Measurements from ENCODE around the gene SENP5.
"Not testable (repeated sequence)": the region's sequence is repeated elsewhere in the genome, so short reads cannot be mapped to it uniquely, and the experiment has no call there.

Gene SENP5, protein sequence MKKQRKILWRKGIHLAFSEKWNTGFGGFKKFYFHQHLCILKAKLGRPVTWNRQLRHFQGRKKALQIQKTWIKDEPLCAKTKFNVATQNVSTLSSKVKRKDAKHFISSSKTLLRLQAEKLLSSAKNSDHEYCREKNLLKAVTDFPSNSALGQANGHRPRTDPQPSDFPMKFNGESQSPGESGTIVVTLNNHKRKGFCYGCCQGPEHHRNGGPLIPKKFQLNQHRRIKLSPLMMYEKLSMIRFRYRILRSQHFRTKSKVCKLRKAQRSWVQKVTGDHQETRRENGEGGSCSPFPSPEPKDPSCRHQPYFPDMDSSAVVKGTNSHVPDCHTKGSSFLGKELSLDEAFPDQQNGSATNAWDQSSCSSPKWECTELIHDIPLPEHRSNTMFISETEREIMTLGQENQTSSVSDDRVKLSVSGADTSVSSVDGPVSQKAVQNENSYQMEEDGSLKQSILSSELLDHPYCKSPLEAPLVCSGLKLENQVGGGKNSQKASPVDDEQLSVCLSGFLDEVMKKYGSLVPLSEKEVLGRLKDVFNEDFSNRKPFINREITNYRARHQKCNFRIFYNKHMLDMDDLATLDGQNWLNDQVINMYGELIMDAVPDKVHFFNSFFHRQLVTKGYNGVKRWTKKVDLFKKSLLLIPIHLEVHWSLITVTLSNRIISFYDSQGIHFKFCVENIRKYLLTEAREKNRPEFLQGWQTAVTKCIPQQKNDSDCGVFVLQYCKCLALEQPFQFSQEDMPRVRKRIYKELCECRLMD

DNA sequence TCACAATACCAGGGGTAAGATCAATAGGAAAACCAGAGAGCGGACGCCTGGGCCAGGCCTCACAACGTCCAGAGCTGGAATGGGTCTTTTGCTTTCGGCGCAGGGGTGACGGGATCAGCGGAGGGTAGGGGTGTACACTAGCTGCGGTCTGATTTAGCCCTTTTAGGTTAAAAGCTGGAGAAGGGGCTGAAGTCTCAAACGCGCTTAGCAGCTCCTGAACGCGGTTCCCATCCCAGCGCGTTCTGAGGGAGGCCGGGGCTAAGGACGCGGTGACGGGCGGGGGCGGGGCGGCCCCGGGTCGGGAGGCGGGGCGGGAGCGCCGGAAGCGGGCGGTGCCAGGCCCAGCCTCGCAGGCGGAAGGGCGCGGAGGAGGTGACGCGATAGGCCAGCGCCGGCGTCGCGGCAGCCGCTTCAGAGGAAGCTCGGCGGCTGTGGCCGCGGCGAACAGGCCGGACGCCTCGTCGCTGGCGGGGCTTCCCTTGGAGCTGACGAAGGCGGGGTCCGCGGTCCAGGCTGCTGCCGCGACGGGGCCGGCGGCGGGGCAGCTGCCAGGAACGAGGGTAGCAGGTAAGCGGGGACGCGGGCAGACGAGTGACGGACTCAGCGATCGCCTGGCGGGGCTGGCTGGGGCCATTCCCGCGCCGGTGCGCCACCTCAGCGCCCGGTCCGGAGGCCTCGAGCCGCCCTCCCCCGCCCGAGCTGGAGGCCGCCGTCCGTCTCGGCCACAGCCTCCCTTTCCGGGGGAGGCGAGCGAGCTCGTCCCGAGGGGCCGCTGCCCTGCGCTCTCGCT lies at the start of gene SENP5:
Gene SENP5 (plus strand): TSS at position 414 of the 790 bp plus-strand sequence. CDS start 17,262 bp downstream, outside the sequence.
- peak; percentile 89 for DNase-seq

DNA sequence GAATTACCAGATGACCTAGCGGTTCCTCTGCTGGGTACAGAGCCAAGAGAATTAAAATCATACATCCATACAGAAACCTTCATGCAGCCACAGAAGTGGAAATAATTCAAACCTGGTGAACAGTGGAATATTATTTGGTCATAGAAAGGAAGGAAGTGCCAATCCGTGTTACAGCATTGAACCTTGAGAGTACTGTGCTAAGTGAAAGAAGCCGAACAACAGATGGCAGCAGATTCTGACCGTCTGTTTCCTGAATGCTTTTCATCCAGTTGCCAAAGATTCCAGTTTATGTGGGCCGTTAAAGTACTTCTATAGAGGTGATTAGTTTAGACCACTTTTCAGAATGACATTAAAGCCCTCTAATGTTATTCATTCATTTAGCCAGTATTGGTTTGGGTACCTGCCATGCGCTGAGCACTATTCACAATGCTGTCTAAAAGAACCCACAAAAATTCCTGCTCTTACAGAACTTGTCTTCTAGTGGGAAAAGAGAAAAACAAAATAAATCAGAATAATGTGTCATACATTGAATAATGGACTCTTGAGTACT lies 45.8 kb upstream of the SENP5 start:
- DNase-seq: no peak

DNA sequence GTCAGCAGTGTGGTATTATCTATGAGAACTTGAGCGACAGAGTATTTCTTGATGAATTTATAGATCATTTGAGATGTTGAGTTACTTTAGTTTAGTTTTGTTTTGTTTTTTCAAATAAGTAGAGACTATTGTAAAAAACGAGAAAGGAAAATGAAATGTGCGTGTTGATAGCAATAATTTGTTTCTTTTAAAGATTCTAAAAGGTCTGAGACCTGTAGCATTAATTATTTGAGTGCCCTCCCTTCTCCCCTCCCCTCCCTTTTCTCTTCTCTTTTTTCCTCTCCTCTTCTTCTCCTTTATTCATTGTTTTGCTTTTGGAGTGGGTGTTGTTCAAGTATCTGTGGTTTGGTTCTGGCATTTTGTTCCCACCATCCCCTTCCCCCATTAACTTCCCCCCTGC lies 38.1 kb upstream of the SENP5 start:
- DNase-seq: not testable (repeated sequence)

DNA sequence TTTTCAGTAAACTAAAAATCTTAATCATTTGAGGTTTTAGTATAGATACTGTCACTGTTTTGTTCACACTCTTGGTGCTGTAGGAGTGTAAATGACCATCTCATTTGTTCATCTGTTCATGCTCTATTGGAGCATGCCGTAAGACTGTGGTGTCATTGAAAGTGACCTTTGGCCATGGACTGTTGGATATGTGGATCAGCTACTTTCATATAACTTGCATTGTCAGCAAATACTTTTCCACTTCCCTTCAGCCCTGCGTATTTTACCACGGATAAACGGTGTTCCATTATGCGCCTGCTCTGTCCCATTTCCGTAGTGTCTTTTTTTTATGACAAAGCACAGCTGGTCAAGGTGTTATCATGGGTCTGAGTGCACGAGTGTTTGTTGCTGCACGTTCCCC lies 32.6 kb upstream of the SENP5 start:
- DNase-seq: no peak

DNA sequence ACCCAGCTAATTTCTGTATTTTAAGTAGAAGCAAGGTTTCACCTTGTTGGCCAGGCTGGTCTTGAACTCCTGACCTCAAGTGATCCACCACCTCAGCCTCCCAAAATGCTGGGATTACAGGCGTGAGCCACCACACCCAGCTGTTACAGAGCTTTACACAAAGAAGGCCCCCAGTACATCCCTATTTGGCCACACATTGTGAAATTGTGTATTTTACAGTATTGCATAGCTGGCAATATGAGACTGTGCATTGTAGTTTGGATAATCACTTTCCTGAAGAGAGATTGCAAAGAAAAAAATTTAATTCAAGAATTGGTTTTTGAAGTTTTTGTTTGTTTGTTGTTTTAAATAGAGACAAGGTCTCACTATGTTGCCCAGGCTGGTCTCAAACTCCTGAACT lies 31.1 kb upstream of the SENP5 start:
- not testable (repeated sequence) for DNase-seq

DNA sequence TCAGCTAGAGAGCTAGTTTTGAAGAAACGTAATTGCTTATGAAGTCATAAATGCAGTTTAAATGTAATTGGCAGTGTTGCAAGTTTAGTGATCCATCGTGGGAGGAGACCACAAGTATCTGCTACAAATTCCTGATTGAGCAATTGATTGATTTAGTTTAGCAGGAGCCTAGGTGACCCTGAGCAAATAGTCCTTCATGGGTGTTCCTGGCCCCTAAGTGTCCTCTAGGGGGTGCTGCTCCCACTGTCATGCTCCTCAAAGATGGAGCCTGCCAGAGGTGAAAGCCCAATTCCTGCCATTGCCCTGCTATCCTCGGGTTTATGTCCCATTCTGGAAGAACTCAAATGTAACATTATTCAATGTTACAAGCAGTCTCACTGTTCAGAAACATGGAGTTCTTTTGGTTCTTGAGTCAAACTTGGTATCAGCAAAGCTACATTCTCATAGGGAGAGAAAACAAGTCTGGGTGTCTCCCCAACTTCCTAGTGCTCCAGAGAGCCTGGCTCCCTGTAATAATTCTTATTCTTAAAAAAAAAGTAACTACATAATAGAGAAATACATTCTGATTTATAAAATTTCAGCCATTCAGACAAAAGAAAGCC lies 29.8 kb upstream of the SENP5 start:
- no peak for DNase-seq

DNA sequence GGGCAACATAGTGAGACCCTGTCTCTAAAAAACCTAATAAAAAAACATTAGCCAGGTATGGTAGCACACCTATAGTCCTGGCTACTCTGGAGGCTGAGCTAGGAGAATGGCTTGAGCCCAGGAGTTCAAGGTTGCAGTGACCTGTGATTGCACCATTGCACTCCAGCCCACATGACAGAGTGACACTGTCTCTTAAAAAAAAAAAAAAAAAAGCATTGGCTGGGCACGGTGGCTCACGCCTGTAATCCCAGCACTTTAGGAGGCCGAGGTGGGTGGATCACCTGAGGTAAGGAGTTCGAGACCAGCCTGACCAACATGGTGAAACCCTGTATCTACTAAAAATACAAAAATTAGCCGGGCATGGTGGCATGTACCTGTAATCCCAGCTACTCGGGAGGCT lies 28.4 kb upstream of the SENP5 start:
- DNase-seq: not testable (repeated sequence)

DNA sequence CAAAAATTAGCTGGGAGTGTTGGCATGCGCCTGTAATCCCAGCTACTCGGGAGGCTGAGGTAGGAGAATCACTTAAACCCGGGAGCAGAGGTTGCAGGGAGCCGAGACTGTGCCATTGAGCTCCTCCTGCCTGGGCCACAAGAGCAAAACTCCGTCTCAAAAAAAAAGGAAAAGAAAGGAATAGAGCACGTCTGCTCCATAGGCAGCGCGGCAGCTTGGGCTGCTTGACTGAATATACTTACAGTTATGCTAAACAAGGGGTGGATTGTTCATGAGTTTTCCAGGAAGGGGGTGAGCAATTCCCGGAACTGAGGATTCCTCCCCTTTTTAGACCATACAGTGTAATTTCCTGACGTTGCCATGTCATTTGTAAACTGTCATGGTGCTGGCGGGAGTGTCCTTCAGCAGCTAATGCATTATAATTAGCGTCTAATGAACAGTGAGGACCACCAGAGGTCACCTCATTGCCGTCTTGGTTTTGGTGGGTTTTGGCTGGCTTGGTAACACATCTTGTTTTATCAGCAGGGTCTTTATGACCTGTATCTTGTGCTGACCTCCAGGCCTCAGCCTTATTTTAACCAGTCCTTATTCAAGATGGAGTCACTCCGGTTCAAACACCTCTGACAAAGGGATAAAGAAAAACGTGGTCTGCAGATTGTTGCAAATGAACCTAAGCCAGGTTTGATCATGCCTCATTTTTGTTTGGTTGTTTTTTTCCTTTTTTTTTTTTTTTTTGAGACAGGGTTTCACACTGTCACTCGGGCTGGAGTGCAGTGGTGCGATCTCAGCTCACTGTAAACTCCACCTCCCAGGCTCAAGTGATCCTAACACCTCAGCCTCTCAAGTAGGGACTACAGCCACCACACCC lies 24.9 kb upstream of the SENP5 start:
- DNase-seq: no peak

DNA sequence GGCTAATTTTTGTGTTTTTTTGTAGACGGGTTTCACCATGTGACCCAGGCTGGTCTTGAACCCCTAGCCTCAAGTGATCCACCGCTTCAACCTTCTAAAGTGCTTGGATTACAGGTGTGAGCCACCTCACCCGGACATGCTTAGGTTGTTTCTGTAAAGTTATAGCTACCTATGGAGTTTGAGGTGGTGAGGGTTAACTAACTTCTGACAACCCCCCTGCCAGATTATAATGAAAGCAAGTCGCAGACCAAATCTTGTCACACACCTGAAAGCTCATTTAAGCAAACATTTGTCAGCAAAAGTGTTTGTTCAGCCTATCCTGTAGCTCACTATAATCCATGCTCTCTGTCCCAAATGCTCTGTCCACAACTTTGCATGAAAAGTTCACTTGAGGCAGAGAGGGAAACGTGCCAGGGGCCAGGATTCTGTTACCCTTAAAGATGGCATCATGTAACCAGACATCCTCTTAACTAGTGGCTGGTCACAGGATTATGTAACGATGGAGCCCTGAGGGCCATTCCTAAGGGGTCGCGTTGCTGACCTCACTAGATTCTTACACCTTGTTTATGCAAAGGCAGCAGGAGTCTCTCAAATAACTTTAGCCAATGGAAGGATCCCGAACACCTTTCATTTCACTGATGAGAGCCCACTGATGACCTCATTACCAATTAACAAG lies 24.1 kb upstream of the SENP5 start:
- DNase-seq: no peak

DNA sequence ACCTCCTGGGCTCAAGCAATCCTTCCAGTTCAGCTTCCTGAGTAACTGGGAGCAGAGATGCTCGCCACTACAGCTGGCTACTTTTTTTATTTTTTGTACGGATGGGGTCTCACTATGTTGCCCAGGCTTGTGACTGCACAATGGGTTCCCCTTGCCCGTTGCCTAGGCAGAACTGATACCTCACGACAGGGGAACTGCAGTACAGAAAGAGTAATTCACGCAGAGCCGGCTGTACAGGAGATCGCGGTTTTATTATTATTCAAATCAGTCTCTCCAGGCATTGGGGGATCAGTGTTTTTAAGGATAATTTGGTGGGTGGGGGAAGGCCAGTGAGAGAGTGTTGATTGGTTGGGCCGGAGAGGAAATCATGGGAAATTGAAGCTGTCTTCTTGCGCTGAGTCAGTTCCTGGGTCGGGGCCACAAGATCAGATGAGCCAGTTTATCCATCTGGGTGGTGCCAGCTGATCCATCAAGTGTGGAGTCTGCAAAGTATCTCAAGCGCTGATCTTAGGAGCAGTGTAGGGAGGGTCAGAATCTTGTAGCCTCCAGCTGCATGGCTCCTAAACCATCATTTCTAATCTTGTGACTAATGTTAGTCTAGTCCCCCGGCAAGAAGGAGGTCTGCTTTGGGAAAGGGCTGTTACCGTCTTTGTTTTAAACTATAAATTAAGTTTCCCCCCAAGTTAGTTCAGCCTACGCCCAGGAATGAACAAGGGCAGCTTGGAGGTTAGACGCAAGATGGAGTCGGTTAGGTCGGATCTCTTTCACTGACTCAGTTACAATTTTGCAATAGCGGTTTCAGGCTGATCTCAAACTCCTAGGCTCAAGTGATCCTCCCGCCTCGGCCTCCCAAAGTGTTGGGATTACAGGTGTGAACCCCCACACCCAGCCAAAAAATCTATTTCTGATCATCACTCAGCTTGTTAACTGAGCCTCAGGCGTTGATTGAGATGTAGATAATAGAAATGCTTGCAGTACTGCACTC lies 23.2 kb upstream of the SENP5 start:
- not testable (repeated sequence) for DNase-seq

DNA sequence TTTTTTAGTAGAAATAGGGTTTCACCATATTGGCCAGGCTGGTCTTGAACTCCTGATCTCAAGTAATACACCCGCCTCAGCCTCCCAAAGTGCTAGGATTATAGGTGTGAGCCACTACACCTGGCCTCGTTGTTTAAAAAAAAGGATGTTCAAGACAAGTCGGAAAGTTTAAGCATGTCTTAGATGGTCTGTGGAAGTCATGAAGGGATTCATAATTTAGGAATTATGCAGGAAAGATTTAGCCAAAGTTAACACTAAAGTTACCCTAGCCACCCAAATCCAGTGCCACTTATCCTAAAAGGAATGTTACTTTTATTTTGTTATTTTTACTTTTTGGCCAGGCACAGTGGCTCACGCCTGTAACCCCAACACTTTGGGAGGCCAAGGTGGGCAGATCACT lies 19.3 kb upstream of the SENP5 start:
- not testable (repeated sequence) for DNase-seq

DNA sequence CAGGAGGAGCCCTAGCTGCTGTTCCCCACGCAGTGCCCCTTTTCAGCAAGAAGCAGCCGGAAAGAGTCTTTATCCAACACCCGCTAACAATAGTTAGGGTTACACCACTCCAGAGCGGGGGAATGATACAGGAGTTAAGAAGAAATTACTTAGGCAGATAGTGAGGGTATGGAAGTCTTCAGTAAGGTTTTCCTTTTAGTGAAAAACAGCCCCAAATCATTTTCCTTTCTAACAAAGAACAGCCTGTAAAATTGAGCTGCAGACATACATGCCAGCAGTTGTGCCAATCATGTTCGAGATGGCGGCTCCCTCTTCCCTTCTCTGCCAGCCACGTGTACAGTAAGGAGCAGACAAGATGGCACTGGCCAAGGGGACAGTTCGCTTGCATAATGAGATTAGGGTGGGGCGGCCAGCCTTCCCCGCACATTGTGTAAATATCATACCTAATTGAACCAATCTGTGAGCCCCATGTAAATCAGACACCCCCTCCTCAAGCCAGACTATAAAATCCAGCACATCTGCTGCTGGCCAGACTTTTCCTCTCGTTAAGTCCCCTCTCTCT lies 18.5 kb upstream of the SENP5 start:
- no peak for DNase-seq

DNA sequence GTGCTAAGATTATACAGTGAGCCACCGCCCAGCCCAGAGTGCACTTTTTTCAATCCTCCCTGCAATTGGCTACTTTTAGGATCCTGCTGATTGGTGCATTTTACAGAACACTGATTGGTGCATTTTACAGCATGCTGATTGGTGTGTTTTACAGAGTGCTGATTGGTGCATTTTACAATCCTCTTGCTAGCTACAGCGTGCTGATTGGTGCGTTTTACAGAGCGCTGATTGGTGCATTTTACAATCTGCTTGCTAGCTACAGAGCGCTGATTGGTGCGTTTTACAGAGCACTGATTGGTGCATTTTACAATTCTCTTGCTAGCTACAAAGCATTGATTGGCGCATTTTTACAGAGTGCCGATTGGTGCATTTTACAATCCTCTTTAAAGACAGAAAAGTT lies 4.7 kb upstream of the SENP5 start:
- not testable (repeated sequence) for DNase-seq

DNA sequence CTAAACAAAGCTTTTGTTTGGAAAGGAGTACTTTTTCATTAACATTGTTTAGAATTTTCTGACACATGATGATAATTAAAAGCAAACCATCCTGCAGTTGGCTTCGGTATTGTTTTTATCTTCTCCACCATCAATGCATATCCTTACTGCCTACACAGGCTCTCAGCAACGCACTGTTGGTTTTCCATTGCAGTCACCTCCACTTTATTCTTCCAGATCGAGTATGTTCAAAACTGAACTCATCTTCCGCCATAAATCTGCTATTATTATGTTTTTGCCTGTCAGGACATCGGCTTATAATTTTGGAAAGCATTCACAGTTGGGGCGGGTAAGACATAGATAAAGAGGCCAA lies 589 bp upstream of the SENP5 start:
- peak; percentile 85 for DNase-seq

DNA sequence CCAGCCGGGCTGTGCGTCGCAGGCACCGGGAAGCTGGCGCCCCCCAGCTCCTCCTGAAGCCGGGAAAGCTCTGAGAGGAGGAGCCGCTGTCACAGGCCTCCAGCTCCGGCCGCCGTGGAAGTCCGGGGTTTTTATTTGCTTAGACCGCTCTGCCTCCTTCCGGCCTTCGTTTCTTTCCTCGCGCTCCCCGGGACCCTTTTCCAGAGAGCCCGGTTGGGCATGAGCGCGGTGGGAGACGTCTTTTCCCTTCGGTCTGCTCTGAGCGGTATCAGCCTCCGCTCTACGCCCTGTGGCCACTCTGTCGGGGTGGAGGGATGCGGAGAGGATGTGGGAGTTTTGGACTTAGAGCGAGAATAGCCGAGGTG lies 559 bp downstream of the SENP5 start:
- DNase-seq: no peak

DNA sequence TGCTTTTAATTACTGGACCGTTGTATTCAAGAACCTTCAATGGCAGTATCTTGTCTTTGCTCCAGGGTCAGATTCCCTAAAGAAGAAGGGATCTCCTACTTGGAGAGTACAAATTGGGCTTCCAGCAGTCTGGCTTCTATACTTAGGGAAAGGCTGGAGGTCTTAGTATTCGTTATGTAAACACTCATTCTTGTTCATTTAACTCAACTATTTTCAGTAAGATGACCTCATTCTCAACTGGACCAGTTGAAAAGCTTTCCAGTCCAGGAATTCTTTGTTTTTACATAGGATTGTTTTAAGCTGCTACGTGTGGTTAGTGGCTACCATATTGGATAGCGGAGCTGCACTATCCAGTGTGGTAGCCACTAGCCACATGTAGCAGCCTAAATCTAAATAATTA lies 4.6 kb downstream of the SENP5 start:
- no peak for DNase-seq

DNA sequence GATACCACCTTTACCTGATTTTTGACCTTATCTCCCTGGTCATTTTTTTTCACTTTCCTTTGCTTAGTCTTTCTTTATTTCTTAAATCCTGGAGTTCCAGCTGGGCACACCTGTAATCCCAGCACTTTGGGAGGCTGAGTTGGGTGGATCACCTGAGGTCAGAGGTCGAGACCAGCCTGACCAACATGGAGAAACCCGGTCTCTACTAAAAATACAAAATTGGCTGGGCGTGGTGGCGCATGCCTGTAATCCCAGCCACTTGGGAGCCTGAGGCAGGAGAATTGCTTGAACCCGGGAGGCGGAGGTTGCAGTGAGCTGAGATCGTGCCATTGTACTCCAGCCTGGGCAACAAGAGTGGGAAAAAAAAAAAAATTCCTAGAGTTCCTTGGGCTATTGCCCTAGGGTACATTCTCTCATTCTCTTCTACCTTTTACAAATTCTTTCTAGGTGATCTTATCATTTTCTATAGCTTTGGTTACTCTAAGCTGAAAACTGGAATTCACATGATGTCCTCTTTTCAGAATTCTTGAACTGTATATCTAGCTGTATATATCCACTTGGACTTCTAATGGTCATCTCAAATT lies 6.9 kb downstream of the SENP5 start:
- not testable (repeated sequence) for DNase-seq

DNA sequence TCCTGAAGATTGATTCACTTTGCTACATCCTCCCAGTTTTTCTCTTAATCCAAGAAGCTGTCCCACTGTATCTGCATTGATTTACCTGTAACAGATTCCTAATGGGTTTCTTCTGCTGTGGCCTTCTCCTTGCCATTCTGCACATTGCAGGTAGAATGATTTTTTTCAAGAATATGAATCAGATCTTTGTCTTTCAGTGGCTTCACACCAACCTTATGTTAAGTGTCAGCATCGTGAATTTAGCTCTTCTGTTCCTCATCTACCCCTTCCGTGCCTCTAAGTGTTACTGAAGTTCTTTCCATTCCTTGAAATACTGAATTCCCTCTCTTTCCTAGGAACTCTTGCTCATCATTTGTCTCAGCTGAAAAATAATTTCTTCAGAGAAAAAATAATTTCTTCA lies 7.5 kb downstream of the SENP5 start:
- DNase-seq: no peak

DNA sequence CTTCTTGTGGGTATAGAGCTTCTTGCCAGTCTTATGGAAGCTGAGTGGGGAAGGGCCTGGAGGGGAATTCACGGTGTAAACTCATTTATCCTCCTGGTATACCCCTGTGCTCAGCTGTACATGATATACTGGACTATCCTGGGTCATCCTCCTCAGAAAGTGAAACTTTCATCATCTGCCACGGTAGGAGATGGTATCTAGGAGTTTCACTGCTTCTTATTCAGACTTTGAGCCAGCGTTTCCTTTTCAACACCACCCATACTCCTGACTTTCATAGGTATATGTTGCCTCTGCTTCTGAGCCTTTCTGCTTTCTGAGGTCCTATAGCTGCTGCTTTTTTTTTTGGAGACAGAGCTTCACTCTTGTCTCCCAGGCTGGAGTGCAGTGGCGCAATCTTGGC lies 15.6 kb downstream of the SENP5 start:
- DNase-seq: no peak
